EH (cell line): ENCODE results near the gene LIN28A.

Experiments used
- DNase-seq: peaks from one replicate; pipeline ENCODE4 v3.0.0-alpha.2; 2015; ENCODE audit warnings: low read depth

LIN28A gene

GRCh38 chr1:26388791-26389445 is 21.7 kb upstream of the LIN28A start:
- DNase-seq: no peak

GRCh38 chr1:26389604-26390247 is 20.9 kb upstream of the LIN28A start:
- DNase-seq: no peak

GRCh38 chr1:26391450-26391849 is 19.2 kb upstream of the LIN28A start:
- peak; percentile 71 for DNase-seq

GRCh38 chr1:26395754-26396153 is 14.9 kb upstream of the LIN28A start:
- DNase-seq: no peak

GRCh38 chr1:26399034-26399433 is 11.6 kb upstream of the LIN28A start:
- DNase-seq: no peak

- DNase-seq: no peak
Measured at GRCh38 chr1:26401891-26402290, 8.7 kb upstream of the LIN28A start.

- DNase-seq: peak; percentile 57
Measured at GRCh38 chr1:26403656-26404055, 7.0 kb upstream of the LIN28A start.

GRCh38 chr1:26404641-26405040 is 6.0 kb upstream of the LIN28A start:
- DNase-seq: peak; percentile 57

- DNase-seq: peak; percentile 87
Measured at GRCh38 chr1:26405281-26405915, 5.2 kb upstream of the LIN28A start.

GRCh38 chr1:26408604-26409003 is 2.0 kb upstream of the LIN28A start:
- DNase-seq: peak; percentile 77

GRCh38 chr1:26409191-26409807 is 1.3 kb upstream of the LIN28A start:
- DNase-seq: peak; percentile 23

- DNase-seq: no peak
Measured at GRCh38 chr1:26411624-26412074, 1.0 kb downstream of the LIN28A start.

- no peak for DNase-seq
Measured at GRCh38 chr1:26412180-26412840, 1.7 kb downstream of the LIN28A start.

GRCh38 chr1:26413031-26413430 is 2.4 kb downstream of the LIN28A start:
- DNase-seq: no peak

GRCh38 chr1:26417111-26417759 is 6.6 kb downstream of the LIN28A start:
- DNase-seq: peak; percentile 66

GRCh38 chr1:26418865-26419349 is 8.3 kb downstream of the LIN28A start:
- DNase-seq: peak; percentile 25

GRCh38 chr1:26419494-26419893 is 8.9 kb downstream of the LIN28A start:
- DNase-seq: no peak

GRCh38 chr1:26429721-26430120 is 19.1 kb downstream of the LIN28A start:
- no peak for DNase-seq

- DNase-seq: peak; percentile 98
Measured at GRCh38 chr1:26431979-26432695, 21.5 kb downstream of the LIN28A start, which contains the start of gene DHDDS. DHDDS (plus strand) TSS chr1:26432321; CDS start chr1:26432946, 625 bp downstream.

- no peak for DNase-seq
Measured at GRCh38 chr1:26432793-26433192, 22.2 kb downstream of the LIN28A start.
